ENCODE results near the gene TRPM5.

The TRPM5 gene

DNA sequence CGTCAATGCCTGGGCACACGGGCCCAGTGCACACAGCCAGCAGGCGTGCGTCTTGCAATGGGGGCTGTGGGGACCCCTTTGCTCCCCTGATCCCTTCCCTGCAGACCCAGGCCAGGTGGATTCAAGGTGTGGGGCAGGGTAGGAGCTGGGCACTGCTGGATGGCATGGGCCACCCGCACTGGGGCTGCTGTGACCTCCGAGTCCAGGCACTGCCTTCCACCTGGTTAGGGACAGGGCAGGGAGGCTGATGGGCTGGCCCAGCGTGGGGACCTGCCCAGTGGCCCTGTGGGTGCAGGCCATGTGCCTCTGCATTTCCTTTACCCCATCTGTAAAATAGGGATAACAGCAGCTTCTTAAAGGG, 23.4 kb upstream of the TRPM5 start:
- no peak overlapping the region for H3K27ac ChIP-seq (ENCODE audit: low read length)
- peaks cover 21% of the 10 kb centered on the region for H3K27me3 ChIP-seq (ENCODE audit: control insufficient read depth, insufficient read depth, low read length)
- H3K4me1 ChIP-seq (ENCODE audit: control insufficient read depth, low read depth, low read length), result no peaks in the 10 kb centered on the region
- H3K36me3 ChIP-seq (ENCODE audit: control insufficient read depth, low read depth, low read length), result no peaks in the 10 kb centered on the region
- H3K4me3 ChIP-seq (ENCODE audit: low read length), result no peak overlapping the region
- H3K9me3 ChIP-seq (ENCODE audit: control insufficient read depth, low read depth, low read length), result no peaks in the 10 kb centered on the region
- H3K9ac ChIP-seq (ENCODE audit: low read length), result no peak overlapping the region

DNA sequence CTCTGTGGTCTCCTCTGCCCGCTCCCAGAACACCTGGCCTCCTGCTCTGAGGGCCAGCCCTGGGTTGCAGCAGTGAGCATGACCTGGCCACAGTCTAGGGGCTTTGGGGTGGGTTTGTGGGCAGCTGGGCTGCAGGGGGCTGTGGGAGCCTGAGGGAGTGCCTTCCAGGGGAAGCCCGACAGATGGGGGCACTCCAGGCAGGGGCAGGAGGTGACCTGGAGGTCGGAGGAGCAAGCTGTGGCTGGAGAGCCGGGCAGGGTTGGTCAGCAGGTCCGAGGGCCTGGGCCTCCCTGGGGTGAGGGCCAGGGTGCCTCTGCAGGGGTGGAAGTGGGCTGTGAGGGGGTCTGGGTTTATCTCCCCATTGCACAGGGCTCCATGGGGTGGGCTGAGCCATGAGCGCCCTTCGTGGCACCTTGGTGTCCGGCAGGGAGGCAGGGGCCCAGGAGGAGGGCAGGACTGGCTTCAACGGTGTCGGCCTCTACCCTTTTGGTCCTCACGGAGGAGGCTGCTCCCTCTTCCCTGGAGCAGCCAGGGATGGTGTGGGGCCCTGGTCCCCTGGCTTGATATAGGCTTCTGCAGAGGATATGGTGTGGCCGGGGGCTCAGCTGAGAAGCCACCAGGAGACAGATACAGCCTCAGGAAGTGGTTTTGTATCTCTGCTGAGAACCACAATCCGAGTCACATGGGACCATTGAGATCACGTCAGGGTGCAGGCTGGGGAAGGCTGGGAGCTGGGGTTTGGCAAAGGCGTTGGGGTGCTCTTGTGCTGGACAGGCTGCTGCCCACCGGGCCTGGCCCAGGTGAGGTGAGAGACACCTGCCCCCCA, 22.8 kb upstream of the TRPM5 start:
- Histone ChIP-seq H3K27ac (ENCODE audit: low read length) (no peak overlapping the region), H3K27me3 (ENCODE audit: control insufficient read depth, insufficient read depth, low read length) (peaks cover 21% of the 10 kb centered on the region), H3K4me3 (ENCODE audit: low read length) (no peak overlapping the region), H3K4me1 (ENCODE audit: control insufficient read depth, low read depth, low read length) (no peaks in the 10 kb centered on the region), H3K36me3 (ENCODE audit: control insufficient read depth, low read depth, low read length) (no peaks in the 10 kb centered on the region), H3K9ac (ENCODE audit: low read length) (no peak overlapping the region), H3K9me3 (ENCODE audit: control insufficient read depth, low read depth, low read length) (no peaks in the 10 kb centered on the region)

DNA sequence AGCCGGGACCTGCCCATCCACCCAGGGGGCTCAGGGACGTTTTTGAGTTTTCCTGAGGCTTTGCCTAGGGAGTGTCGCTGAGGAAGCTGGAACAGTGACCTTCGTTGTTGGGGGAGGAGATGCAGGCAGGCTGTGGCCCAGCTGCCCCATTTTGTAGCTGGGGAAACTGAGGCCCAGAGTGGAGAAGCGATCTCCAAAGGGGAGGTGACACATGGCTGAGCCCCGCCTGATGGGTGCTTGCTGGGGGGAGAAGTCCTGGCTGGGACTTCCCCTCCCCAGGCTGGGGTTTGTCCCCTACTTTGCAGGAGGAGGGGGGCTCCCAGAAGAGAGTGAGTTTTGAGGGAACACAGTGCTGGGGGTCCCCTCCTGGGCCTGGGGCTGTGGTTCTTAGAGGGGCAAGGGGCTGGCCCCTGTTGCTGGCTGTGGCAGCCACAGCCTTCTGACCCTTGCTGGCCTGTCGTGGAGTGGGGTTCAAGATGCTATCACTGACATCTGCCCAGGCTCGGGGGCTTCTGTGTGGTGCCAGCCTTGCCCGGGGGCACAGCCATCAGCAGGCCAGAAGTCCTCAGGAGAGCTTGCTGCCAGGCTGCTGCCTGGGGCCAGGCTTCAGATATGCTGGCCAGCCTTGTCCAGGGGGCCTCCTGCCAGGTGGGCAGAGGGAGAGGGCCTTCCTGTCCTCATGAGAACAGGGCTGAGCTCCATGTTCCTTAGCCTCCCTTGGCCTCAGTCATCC, 21.9 kb upstream of the TRPM5 start:
- Histone ChIP-seq H3K27me3 (ENCODE audit: control insufficient read depth, insufficient read depth, low read length) (peaks cover 19% of the 10 kb centered on the region), H3K27ac (ENCODE audit: low read length) (no peak overlapping the region), H3K9me3 (ENCODE audit: control insufficient read depth, low read depth, low read length) (no peaks in the 10 kb centered on the region), H3K4me1 (ENCODE audit: control insufficient read depth, low read depth, low read length) (no peaks in the 10 kb centered on the region), H3K9ac (ENCODE audit: low read length) (no peak overlapping the region), H3K4me3 (ENCODE audit: low read length) (no peak overlapping the region), H3K36me3 (ENCODE audit: control insufficient read depth, low read depth, low read length) (no peaks in the 10 kb centered on the region)

DNA sequence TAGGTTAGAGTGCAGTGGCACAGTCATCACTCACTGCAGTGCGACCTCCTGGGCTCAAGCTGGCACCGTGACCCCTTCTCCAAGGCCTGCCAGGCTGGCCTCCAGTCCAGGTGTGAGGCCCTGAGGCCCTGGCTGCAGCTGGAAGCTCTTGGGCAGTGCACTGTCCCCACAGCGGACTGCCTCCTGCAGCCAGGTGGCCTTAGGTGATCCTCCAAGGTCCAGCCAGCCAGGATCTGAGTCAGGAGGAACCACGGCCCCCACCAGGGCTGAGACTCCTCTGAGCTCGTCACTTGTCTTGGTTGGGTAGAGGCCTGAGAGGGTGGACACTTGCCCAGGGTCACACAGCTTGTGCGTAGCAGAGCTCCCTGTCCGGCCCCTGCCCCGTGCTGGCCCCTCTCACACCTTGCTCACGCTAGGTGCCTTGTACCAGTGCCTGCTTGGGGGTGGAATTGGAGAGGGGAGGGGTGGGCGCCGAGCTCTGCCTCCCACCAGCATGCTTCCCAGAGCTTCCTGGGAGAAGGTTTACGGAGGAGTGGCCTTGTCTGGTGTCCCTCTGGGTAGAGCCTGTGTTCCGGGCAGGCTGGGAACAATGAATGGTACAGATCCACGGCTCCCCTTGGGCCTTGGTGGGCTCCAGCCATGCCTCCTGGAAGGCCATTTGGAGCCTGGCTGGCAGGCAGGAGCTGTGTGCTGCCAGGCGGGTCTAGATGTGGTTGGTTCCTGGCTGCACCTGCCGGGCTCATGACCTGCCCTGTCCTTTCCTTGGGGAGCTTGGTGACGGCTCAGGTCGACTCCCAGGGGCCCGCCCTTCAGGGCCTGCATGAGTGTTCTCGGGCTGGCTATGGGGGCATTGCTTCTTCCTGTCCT, 21.1 kb upstream of the TRPM5 start:
- Histone ChIP-seq H3K4me1 (ENCODE audit: control insufficient read depth, low read depth, low read length) (no peaks in the 10 kb centered on the region), H3K9ac (ENCODE audit: low read length) (no peak overlapping the region)

DNA sequence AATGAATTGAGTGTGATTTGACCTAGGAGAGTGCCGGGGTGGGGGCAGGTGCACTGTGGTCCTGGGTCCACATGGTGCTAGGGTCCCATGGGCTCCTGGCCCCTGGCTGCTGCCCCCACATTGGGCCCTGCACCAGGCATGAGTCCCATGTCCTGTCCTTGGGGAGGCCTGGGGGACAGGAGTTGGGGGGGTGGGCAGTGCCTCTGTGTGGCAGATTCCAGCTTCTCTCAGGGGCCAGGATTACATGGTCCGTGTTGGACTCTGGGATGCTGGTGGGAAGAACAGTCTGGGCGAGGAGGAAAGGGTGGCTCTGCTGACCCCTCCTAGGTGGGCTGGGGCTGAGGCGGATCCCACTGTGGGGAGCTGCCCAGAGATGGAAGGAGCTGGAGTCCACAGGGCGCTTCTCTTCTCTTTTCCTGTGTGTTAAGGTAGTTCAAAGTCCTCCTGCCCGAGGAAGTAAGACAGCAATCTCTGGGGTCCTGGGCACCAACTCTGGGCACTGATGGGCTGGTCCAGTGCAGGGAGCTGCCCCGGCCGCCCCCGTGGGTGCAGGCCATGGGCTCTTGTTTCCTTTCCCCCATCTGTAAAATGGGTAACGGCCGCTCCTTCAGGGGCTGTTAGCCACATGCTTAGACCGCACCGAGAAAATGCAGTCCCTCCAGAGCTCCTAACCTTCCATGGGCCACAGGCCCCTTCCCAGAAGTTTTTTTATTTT, 20.3 kb upstream of the TRPM5 start:
- no peaks in the 10 kb centered on the region for H3K4me1 ChIP-seq (ENCODE audit: control insufficient read depth, low read depth, low read length)
- H3K36me3 ChIP-seq (ENCODE audit: control insufficient read depth, low read depth, low read length), result no peaks in the 10 kb centered on the region
- peaks cover 7% of the 10 kb centered on the region for H3K27me3 ChIP-seq (ENCODE audit: control insufficient read depth, insufficient read depth, low read length)
- no peak overlapping the region for H3K9ac ChIP-seq (ENCODE audit: low read length)
- no peak overlapping the region for H3K27ac ChIP-seq (ENCODE audit: low read length)
- no peaks in the 10 kb centered on the region for H3K9me3 ChIP-seq (ENCODE audit: control insufficient read depth, low read depth, low read length)
- H3K4me3 ChIP-seq (ENCODE audit: low read length), result no peak overlapping the region

More for the DNA sequence above, 21.1 kb upstream of the TRPM5 start:
- no peaks in the 10 kb centered on the region for H3K36me3 ChIP-seq (ENCODE audit: control insufficient read depth, low read depth, low read length)
- H3K27me3 ChIP-seq (ENCODE audit: control insufficient read depth, insufficient read depth, low read length), result peaks cover 12% of the 10 kb centered on the region
- no peaks in the 10 kb centered on the region for H3K9me3 ChIP-seq (ENCODE audit: control insufficient read depth, low read depth, low read length)
- H3K4me3 ChIP-seq (ENCODE audit: low read length), result no peak overlapping the region
- no peak overlapping the region for H3K27ac ChIP-seq (ENCODE audit: low read length)

DNA sequence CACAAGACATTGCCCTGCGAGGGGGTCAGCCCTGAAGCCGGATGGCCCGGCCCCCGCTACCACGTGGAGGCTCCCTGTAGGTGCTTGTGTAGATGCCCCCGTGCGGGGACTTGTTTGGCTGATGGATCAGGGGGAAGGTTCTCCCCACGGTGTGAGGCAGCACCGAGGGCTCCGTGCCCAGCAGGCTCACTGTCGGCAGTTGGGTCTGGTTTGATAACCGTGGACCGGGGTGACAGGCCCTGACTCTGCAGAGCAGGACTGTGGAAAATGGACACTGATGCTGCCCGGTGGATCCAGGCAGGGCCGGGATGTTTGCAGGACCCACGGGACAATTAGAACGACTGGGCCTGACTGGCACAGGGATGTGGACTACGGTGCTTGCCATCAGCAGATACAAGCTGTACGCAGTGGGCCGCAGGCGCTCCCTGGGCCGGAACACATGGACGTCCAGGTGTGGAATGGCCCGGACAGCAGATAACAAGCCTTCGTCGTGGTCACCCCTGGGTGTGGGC, 19.5 kb upstream of the TRPM5 start:
- no peaks in the 10 kb centered on the region for H3K36me3 ChIP-seq (ENCODE audit: control insufficient read depth, low read depth, low read length)
- no peaks in the 10 kb centered on the region for H3K9me3 ChIP-seq (ENCODE audit: control insufficient read depth, low read depth, low read length)
- H3K27me3 ChIP-seq (ENCODE audit: control insufficient read depth, insufficient read depth, low read length), result peaks cover 10% of the 10 kb centered on the region
- H3K4me3 ChIP-seq (ENCODE audit: low read length), result no peak overlapping the region
- H3K9ac ChIP-seq (ENCODE audit: low read length), result no peak overlapping the region
- H3K4me1 ChIP-seq (ENCODE audit: control insufficient read depth, low read depth, low read length), result no peaks in the 10 kb centered on the region
- H3K27ac ChIP-seq (ENCODE audit: low read length), result no peak overlapping the region

DNA sequence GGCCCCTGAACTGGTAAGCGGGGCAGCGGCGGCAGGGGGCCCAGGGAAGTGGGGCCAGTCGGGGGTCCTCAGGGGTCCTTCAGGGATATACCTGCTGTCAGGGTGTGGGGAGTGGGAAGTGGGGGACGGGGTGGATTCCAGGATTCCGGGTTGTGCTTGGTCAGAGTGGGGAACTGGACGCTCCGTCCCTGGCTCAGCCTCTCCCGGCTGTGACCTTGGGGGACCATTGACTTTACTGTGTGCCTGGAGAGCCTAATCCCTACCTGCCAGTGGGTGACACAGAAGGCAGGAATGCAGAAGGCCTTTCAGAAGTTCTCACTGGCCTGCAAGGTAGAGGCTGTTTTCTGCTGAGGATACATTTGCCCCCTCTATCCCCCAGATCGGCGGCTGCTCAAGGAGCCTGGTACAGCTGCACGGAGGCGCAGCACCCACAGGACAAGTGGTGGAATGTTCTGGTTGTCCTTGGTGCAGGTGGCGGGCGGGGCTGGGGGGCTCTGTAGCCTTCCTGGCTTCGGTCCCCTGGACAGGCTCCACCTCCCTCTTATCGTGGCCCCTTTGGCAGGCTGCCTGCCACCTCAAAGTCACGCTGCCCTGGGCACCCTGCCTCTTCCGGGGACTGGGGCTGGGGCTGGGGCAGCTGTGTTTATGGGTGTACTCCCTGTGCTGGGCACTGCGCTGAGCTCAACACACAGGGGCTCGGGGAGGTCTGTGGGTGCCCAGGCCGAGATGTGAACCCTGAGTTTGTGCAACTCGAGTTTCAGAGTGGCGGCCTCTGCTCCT, 18.9 kb upstream of the TRPM5 start:
- Histone ChIP-seq H3K9ac (ENCODE audit: low read length) (no peak overlapping the region), H3K4me1 (ENCODE audit: control insufficient read depth, low read depth, low read length) (no peaks in the 10 kb centered on the region), H3K4me3 (ENCODE audit: low read length) (no peak overlapping the region), H3K36me3 (ENCODE audit: control insufficient read depth, low read depth, low read length) (no peaks in the 10 kb centered on the region), H3K27ac (ENCODE audit: low read length) (no peak overlapping the region), H3K9me3 (ENCODE audit: control insufficient read depth, low read depth, low read length) (no peaks in the 10 kb centered on the region), H3K27me3 (ENCODE audit: control insufficient read depth, insufficient read depth, low read length) (peaks cover 11% of the 10 kb centered on the region)

DNA sequence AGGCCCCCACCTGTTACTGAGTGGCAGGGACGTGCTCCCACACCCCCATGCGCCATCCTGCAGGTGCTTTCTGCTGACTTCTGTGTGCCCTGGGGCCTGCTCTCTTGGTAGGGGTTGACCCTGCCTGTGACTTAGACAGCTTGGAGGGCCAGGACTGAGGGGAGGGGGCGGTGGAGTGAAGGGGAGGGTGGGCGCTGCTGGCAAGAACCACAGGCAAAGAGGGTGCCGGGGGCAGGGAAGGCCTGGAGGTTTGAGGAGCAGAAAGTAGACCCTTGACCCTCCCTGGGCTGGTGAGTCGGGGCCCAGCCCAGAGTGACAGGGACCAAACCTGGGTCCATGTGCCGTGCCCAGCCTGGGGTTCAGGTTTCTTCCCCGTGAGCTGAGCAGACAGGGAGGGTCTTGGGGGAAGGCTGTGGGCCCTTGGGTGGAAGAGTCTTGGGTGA, 18.2 kb upstream of the TRPM5 start:
- Histone ChIP-seq H3K27me3 (ENCODE audit: control insufficient read depth, insufficient read depth, low read length) (peaks cover 17% of the 10 kb centered on the region), H3K27ac (ENCODE audit: low read length) (no peak overlapping the region), H3K4me3 (ENCODE audit: low read length) (no peak overlapping the region), H3K9me3 (ENCODE audit: control insufficient read depth, low read depth, low read length) (no peaks in the 10 kb centered on the region), H3K4me1 (ENCODE audit: control insufficient read depth, low read depth, low read length) (no peaks in the 10 kb centered on the region), H3K36me3 (ENCODE audit: control insufficient read depth, low read depth, low read length) (no peaks in the 10 kb centered on the region), H3K9ac (ENCODE audit: low read length) (no peak overlapping the region)

DNA sequence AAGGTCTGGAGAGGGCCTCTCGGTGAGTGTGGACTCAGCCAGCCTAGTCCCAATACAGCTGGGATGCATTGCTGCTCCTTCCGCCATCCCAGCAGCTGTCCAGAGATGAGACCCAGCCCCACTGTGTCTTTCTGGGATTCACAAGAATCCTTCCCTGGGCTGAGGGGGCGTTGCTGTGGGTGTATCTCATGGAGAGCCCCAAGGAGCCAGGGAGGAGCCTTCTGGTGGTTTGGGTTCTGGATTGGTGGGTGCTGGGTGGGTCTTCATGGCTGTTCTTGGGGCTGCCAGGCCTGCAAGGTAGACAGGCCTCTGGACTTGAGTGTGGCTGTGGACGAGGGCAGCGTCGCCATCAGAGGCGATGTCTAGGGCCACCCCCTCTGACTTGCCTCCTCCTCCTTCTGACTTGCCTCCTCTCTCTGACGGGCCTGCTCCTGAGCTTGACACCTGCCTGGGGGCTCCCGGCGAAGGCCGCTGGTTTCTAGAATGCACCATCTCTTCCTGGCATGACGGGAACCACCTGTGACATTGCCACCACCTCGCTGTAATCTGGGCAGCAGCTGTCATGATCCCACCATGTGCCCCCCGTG, 17.7 kb upstream of the TRPM5 start:
- Histone ChIP-seq H3K27ac (ENCODE audit: low read length) (no peak overlapping the region), H3K27me3 (ENCODE audit: control insufficient read depth, insufficient read depth, low read length) (peaks cover 19% of the 10 kb centered on the region), H3K9ac (ENCODE audit: low read length) (no peak overlapping the region)

DNA sequence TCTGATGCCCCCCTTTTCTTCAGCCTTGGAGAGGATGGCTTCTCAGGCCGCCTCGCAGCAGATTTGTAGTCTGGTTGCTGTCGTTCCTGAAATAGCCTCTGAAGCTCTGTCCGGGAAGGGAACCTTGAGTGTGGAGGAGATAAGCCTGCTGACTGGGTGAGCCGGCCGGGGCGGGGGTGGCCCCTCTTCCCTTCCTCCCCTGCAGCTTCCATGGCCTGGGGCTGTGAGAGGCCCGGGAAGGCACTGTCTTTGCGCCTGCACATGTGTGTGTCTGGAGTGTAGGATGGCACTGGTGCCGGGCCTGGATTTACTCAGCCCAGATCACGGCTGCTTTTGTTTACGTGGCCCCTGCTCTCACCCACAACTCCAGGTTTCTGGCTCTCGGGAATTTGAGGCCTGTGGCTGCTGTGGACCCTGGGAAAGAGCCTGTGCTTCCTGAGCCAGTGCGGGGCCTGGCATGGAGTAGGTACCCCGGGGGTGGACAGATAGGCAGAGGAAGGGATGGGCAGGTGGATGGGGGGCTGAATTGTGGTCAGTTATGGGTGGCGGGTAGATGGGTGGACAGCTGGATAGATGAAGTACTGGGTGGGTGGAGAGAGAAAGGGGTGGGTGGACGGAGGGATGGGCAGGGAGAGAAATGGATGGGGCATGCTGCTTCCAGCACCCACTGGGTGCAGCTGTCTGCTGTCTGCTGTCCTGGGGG, 17.1 kb upstream of the TRPM5 start:
- peaks cover 19% of the 10 kb centered on the region for H3K27me3 ChIP-seq (ENCODE audit: control insufficient read depth, insufficient read depth, low read length)
- no peaks in the 10 kb centered on the region for H3K4me1 ChIP-seq (ENCODE audit: control insufficient read depth, low read depth, low read length)
- no peaks in the 10 kb centered on the region for H3K36me3 ChIP-seq (ENCODE audit: control insufficient read depth, low read depth, low read length)
- no peak overlapping the region for H3K4me3 ChIP-seq (ENCODE audit: low read length)
- no peak overlapping the region for H3K9ac ChIP-seq (ENCODE audit: low read length)
- no peaks in the 10 kb centered on the region for H3K9me3 ChIP-seq (ENCODE audit: control insufficient read depth, low read depth, low read length)
- H3K27ac ChIP-seq (ENCODE audit: low read length), result no peak overlapping the region

More for the DNA sequence above, 17.7 kb upstream of the TRPM5 start:
- no peak overlapping the region for H3K4me3 ChIP-seq (ENCODE audit: low read length)
- H3K36me3 ChIP-seq (ENCODE audit: control insufficient read depth, low read depth, low read length), result no peaks in the 10 kb centered on the region
- no peaks in the 10 kb centered on the region for H3K4me1 ChIP-seq (ENCODE audit: control insufficient read depth, low read depth, low read length)
- no peaks in the 10 kb centered on the region for H3K9me3 ChIP-seq (ENCODE audit: control insufficient read depth, low read depth, low read length)
